Spleen (tissue), 7 donors: ENCODE data around the gene HTR6.

Experiments used
- POLR2AphosphoS5 ChIP-seq, 3 donors: sonication (generic); formaldehyde crosslinking; IDR thresholded peaks; one replicate each; pipeline ENCODE4 v1.5.1; 2017; ENCODE audit warnings: antibody characterized with exemption in 3 of 3
- TF ChIP-seq, protein P1 (sequence below), 11 experiments: fragments of 200-600 bp in 7 of 11; fragments of 450-650 bp in 4 of 11; sonication (generic) in 4 of 11; IDR thresholded peaks in 8 of 11; conservative IDR thresholded peaks in 3 of 11; 1 replicate in 7 of 11; 2 replicates in 4 of 11; pipeline versions ENCODE4 v1.4.0 to v1.8.0; 2016 to 2021; ENCODE audit warnings: antibody characterized with exemption in 11 of 11, inconsistent platforms in 4 of 11, mild to moderate bottlenecking in 1 of 11
- donor health status: DM: no; HTN: no; CAD: no; lungs with moderate emphysema.
- donor health status: DM: no; HTN: no; CAD: no.
- donor health status: DM: no; HTN: no; CAD: no.

DNA sequence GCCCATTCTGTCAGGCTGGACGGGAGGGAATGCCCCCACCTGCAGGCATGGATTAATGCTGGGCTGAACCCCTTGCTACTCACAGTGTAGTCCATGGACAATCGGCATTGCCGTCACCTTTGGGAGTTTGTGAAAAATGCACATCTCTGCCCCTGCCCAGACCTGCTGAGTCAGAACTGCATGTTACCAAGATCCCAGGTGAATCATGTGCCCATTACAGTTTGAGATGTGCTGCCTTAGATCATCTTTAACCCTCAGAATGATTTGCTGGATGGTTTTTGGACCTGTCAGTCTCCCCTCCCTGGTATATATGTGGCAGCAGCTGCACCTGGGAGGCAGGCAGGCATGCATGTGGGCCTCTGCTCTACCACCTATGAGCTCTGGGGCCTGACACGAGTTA lies 15.0 kb downstream of the HTR6 start:
- TF ChIP-seq, protein P1, sequence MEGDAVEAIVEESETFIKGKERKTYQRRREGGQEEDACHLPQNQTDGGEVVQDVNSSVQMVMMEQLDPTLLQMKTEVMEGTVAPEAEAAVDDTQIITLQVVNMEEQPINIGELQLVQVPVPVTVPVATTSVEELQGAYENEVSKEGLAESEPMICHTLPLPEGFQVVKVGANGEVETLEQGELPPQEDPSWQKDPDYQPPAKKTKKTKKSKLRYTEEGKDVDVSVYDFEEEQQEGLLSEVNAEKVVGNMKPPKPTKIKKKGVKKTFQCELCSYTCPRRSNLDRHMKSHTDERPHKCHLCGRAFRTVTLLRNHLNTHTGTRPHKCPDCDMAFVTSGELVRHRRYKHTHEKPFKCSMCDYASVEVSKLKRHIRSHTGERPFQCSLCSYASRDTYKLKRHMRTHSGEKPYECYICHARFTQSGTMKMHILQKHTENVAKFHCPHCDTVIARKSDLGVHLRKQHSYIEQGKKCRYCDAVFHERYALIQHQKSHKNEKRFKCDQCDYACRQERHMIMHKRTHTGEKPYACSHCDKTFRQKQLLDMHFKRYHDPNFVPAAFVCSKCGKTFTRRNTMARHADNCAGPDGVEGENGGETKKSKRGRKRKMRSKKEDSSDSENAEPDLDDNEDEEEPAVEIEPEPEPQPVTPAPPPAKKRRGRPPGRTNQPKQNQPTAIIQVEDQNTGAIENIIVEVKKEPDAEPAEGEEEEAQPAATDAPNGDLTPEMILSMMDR (IDR thresholded peaks at IDR 0.05 in 8 of 11, conservative IDR thresholded peaks at IDR 0.05 in 3 of 11): no peak
- no peak for TF ChIP-seq POLR2AphosphoS5 (IDR thresholded peaks at IDR 0.05)
